Limb (tissue), 2 donors: ENCODE measurements around the gene DTX3.
"Not testable (repeated sequence)": the region's sequence is repeated elsewhere in the genome, so short reads cannot be mapped to it uniquely, and the experiment has no call there.

Experiments
- DNase-seq, 2 donors: peaks; one replicate each; pipeline ENCODE4 v3.0.0-alpha.2; 2016; ENCODE audit errors: extremely low spot score in 2 of 2

Gene DTX3

DNA sequence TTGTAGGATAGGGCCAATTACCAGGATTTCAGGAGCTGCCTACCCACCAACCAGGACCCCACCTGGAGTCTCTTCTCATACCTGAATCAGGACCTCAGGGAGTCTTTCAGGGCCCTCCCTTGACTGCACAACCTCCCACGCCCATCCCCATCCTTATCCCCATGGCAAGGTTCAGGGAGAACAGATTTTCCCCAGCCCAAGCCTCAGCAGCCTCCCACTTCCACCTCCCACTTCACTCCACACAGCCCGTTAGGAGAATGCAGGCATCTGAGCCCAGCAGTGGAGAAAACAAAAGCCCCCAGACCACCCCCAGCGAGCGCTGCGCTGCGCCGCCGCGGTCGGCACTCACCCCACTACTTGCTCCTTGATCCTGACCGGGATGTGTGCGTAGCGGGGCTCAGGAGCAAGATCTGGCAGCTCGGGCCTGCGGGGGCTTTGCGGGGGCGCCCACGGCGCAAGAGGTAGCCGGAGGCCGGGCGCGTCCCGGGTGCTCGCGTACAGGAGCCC lies 27.0 kb downstream of the DTX3 start:
- peak in 1 of 2 donors; percentile 50 for DNase-seq

DNA sequence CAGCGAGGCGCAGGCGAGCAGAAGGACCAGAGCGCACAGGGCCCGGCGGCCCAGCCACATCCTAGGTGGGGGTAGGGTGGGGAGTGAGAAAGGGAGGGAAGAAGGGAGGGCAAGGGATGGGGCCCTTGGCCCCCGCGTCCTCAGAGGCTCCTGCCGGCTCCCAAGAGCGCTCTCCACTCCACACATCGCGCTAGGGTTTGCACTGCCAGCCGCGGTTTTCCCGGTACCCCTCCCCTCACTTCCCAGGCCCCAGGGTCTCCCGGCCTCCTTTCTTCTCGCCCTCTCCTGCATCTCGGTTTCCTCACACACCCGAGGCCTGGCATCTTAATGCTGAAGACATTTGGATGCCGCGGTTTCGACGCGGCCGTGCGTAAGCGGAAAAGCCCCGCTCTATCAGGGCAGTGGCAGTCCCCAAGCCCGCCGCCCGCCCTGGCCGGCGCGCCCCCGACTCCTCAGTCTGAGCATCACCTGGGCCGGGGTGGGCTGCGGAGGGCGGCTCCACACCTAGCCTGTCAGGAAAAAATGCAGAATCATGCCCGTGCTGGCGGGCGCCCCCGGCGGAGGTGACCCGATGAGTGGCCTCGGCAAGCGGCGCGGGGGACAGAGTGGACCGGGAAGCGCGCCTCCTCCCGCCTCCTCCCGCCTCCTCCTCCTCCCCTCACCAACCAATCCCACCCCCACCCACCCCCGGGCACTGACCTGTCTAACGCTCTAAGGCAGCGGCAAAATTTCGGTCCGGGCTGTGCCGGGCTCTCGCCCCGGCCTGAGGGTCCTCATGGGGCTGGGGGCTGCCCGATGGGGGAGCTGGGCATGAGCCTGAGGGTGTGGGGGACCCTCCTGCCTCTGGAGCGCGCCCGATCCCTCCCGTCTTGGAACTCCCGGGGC lies 27.7 kb downstream of the DTX3 start:
- DNase-seq: peak in 1 of 2 donors; percentile 56

DNA sequence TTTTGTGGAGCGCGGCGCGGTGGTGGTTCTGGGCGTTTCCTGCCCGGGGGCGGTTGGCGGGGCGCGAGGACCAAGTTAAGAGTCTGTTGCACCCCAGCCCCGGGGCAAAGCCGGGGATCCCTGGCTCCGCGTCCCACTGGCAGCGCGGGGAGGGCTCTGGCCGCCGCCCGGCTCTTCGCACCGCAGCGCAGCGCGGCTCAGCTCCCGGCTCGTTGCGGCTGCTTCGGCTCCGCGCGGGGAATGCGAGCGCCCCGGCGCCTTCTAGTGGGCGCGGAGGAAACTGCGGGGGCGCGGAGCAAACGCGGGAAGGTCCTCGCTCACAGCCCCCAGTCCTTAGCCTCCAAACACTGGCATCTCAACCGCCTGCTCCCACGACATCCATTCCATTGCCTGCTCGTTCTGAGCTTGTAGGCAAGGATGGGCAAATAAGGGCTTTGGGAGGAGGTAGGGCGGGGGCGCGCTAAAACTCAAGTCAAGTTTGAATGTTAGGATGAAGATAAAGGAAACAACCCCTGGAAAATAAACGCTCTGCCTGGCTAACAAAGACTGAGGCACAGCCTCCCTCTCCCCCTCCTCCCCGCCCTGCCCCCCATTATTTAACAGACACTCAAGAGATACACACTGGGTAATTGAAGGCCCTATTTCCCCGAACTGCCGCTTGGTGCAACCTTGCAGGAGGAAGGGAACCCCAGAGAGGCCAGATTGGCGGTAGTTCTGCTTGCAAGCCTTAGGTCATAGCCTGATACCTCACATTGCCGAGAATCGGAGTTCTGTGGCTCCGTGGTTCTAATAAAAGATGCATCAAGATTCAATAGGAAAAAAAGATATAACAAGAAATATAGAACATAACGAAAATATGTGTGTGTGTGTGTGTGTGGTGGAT lies 28.6 kb downstream of the DTX3 start, which contains the start of gene B4GALNT1:
TSS of gene B4GALNT1 (minus strand) at position 244 of the 883 bp plus-strand sequence. CDS start 1,069 bp downstream, outside the sequence.
- peak; percentile 54 to 85 for DNase-seq

DNA sequence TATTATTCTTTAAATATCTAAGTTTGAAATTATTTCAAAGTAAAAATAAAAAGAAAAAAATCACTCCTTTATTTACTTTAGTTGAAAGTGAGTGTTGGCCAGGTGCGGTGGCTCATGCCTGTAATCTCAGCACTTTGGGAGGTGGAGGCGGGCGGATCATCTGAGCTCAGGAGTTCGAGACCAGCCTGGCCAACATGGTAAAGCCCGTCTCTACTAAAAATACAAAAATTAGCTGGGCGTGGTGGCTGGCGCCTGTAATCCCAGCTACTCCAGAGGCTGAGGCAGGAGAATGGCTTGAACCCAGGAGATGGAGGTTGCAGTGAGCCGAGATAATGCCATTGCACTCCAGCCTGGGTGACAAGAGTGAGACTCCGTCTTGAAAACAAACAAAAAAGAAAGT lies 32.1 kb downstream of the DTX3 start:
- DNase-seq: not testable (repeated sequence)

DNA sequence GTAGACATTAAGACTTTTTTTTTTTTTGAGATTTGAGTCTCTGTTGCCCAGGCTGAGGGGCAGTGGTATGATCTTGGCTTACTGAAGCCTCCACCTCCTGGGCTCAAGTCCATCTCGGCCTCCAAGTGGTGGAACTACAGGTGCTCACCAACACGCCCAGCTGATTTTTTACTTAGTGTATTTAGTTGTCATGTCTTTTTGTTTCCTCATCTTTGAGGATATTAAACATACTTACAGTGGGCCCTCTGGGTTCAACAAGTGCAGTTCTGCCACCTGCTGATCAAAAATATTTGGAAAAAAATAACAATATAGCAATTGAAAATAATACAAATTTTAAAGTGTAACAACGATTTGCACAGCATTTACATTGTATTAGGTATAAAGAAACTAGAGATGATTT lies 32.7 kb downstream of the DTX3 start:
- DNase-seq: no peak

DNA sequence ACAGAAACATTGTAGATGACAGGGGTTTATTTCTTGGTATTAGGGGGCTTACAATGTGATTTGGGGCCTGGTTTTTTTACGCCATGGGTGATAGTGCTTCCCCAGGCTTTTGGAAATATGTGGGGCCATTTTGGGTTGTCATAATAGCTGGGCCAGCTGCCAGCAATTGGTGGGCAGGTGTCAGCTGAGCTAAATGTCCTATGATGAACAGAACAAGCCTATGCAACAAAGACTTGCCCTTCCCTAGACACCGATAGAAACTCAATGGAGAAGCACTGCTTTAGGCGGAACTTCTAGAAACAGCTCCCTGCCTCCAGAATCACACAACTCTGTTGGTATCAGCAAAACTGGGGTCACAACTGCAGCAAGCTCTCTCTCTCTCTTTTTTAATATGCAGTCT lies 33.5 kb downstream of the DTX3 start:
- no peak for DNase-seq

DNA sequence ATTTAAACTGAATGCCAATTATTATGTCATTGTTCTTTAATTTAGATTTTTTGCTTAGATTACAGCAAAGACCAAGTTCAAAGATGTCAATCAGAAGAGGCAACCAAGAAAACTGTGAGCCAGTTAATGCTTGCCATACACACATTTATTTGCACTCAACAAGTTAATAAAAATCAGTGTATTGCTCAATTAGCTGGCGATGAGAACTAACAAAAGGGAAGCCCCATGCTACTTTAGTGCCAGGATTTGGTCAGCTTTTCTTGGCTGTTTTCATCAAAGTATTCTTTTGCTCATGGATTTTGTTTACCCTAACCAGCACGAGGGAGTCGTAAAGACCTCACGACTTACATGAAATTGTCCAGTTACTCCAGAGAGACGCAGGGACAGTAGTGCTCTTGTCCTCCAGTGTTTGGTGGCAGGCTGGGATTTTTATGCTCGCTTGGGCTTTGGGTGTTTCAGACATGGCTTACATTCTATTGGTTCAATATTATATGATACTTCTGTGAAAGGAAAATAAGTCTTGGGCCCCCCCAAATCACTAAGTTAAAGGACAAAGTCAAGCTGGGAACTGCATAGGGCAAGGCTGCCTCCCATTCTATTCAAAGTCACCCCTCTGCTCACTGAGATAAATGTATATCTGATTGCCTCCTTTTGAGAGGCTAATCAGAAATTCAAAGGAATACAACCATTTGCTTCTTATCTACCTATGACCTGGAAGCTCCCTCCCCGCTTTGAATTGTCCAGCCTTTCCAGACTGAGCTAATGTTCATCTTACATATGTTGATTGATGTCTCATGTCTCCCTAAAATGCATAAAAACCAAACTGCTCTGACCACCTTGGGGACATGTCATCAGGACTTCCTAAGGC lies 35.8 kb downstream of the DTX3 start:
- no peak for DNase-seq

DNA sequence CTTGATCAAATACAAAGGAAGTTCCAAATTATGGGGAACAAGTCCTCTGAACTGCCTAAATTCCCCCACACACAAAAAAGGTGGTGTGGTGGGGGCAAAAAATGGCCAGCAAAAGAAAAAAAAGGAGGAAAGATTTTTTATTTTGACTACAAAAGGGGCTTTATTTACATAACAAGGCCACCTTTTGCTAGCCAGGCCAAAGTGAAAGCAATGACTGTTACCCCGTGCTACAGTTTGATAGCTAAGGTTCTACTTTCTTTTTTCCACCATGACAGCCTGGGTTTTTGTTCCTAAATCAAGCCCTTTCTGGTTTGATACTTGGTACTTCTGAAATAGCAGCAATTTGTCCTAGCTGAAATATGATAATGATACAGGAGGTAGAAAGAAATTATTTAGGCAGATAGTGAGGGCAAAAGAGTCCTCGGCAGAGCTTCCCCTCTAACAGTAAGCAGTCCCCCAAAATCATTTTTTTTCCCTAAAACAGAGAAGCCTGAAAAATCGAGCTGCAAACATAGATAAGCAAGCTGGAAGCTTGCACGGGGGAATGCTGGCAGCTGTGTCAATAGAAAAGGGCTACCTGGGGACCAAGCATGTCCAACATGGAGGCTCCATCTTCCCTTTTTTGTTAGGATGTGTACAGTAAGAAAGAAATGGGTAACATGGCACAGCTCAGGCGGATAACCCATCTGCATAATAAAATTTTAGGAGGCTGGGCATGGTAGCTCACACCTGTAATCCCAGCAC lies 37.2 kb downstream of the DTX3 start:
- DNase-seq: no peak

DNA sequence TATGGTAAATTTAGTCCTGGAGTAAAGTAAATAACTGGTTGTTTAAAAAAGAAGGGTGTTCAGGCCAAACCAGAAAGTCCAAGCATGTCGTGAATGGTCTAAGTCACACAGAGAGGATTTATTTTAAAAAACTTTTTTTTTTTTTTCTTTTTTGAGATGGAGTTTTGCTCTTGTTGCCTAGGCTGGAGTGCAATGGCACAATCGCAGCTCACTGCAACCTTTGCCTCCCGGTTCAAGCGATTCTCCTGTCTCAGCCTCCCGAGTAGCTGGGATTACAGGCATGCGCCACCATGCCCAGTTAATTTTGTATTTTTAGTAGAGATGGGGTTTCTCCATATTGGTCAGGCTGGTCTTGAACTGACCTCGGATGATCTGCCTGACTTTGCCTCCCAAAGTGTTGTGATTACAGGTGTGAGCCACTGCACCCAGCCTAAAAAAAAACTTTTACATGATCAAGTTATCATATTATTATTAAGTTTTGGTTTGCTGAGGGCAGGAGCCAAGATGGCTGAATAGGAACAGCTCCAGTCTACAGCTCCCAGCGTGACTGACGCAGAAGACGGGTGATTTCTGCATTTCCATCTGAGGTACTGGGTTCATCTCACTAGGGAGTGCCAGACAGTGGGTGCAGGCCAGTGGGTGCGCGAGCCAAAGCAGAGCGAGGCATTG lies 41.5 kb downstream of the DTX3 start:
- DNase-seq: not testable (repeated sequence)

DNA sequence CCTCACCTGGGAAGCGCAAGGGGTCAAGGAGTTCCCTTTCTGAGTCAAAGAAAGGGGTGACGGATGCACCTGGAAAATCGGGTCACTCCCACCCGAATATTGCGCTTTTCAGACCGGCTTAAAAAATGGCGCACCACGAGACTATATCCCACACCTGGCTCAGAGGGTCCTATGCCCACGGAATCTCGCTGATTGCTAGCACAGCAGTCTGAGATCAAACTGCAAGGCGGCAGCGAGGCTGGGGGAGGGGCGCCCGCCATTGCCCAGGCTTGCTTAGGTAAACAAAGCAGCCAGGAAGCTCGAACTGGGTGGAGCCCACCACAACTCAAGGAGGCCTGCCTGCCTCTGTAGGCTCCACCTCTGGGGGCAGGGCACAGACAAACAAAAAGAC lies 42.0 kb downstream of the DTX3 start:
- DNase-seq: not testable (repeated sequence)

DNA sequence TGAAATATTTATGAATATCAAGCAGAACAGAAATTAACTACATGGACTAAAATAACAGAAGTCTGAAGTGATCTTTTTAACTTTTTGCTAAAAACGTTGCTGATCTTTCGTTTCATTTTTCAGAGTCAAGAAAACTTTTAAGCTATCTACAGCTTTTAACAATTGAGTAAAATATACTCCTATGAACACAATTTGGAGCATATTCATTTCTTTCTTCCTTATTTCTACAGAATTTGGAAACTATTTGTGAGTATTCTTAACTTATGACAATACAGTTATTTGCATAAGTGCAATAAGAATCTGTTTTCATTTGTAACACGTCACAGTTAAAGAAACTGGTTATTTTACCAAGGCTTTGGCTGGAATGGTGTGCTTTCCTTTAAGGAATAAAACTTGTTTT lies 49.4 kb downstream of the DTX3 start:
- DNase-seq: no peak

DNA sequence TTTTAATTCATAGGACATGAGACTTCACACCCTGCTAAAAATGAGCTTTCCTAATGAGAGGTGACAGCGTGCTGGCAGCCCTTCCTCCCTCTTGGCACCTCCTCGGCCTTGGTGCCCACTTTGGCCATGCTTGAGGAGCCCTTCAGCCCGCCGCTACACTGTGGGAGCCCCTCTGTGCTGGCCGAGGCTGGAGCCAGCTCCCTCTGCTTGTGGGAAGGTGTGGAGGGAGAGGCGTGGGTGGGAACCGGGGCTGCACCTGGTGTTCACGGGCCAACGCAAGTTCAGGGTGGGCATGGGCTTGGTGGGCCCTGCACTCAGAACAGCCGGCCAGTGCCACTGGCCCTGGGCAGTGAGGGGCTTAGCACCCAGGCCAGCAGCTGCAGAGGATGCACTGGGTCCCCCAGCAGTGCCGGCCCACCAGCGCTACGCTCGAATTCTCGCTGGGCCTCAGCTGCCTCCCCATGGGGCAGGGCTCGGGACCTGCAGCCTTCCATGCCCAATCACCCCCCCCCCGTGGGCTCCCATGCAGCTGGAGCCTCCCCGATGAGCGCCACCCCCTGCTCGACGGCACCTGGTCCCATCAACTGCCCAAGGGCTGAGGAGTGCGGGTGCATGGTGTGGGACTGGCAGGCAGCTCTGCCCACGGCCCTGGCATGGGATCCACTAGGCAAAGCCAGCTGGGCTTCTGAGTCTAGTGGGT lies 51.1 kb downstream of the DTX3 start:
- no peak for DNase-seq

DNA sequence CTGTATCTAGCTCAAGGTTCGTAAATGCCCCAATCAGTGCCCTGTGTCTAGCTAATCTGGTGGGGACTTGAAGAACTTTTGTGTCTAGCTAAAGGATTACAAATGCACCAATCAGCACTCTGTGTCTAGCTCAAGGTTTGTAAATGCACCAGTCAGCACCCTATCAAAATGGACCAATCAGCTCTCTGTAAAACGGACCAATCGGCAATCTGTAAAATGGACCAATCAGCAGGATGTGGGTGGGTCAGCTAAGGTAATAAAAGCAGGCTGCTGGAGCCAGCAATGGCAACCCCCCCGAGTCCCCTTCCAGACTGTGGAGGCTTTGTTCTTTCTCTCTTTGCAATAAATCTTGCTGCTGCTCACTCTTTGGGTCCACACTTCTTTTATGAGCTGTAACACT lies 51.8 kb downstream of the DTX3 start:
- not testable (repeated sequence) for DNase-seq

DNA sequence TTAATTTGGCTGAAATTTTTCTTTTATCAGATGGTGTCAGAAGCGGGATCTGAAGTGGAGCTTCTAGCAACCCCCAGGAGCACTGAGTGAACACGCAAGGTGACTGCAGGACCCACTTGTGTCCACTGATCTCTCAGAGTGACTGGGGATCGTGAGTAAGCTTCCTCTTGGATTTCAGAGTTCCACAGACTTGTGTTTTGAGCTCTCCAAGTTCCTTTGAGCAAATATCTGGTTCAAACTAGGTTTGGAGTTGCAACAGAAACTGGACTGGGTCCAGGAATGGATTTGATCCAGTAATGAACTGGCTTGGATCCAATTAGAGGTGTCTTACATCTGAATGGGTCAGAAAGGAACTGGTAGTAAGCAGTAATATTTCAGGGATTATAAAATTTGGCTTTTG lies 53.1 kb downstream of the DTX3 start:
- no peak for DNase-seq

DNA sequence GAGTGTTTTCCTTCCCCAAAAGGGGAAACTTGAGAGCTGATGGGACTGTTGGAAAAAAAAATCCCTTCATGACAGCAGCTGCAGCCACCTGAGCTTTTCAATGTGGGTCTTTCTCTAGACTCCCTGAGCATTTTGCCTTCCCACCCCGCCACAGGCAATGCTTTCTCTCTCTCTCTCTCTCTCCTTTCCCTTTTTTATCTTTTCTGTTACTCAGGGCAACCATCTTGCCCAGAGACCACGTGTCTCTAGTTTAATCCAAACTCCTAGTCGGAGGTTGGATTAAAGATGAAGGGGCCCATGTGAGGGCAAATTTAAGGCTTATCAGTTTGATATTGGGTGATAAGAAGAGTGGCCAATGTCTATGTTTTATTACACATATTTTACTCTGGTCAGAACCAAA lies 54.3 kb downstream of the DTX3 start:
- DNase-seq: no peak
